Adrenal gland (tissue), 5 donors: ENCODE measurements around the gene DHPS.

Experiments used
- POLR2A ChIP-seq, 2 donors: fragments of 450-650 bp; IDR thresholded peaks; one replicate each; pipeline ENCODE4 v1.6.1; 2017; ENCODE audit warnings: antibody characterized with exemption in 2 of 2, mild to moderate bottlenecking in 2 of 2, moderate library complexity in 1 of 2
- TF ChIP-seq, protein P1 (sequence below), 6 experiments: fragments of 450-650 bp in 4 of 6; fragments of 200-600 bp in 2 of 6; sonication (generic) in 1 of 6; IDR thresholded peaks; 1 replicate in 5 of 6; 2 replicates in 1 of 6; pipeline versions ENCODE4 v1.5.1 to v1.8.0; 2016 to 2021; ENCODE audit warnings: antibody characterized with exemption in 6 of 6, mild to moderate bottlenecking in 2 of 6, moderate library complexity in 1 of 6
- donor health status: DM: no; HTN: no; CAD: no.

DNA sequence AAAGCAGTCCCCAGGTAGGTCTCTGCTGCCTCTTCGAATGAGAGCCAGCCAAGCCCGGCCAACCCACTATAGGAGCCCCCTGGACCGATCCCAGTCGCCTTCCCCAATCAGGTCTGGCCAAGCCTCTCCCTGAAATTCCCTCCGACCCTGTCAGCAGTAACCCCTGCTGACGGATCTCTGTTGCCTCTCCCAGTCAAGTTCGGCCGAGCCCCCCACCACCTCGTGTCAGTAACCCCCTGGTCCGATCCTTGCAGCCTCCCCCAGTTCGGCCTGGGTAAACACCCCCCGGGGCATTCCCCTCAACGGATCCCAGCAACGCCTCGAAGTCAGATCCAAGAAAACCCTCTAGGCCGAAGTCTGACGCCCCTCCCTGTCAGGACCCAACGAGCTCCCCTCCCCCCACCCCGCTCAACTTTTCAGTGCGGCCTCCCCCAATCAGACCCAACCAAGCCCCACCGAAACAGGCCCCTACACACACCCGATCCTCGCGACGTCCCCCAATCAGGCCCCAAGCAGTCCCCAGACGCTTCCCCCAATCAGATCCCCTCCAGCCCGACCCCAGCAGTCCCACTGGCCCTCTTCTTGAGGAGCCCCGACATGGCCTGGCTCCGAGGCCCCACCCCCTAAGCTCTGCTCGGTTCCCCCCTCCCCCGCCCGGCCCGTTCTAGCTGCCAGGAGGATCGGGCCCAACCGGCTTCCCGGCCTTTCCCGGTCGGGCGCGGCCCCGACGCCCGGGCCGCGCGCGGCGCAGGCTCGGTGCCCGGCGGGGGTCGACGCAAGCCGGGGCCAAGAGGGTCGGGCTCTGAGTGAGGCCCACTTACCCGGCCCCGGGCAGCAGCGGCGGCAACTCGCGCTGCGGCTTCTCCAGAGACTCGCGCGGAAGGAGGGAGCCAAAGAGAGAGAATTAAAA is 40.2 kb upstream of the DHPS start:
- no peak for TF ChIP-seq POLR2A (IDR thresholded peaks at IDR 0.05)
- TF ChIP-seq, protein P1, sequence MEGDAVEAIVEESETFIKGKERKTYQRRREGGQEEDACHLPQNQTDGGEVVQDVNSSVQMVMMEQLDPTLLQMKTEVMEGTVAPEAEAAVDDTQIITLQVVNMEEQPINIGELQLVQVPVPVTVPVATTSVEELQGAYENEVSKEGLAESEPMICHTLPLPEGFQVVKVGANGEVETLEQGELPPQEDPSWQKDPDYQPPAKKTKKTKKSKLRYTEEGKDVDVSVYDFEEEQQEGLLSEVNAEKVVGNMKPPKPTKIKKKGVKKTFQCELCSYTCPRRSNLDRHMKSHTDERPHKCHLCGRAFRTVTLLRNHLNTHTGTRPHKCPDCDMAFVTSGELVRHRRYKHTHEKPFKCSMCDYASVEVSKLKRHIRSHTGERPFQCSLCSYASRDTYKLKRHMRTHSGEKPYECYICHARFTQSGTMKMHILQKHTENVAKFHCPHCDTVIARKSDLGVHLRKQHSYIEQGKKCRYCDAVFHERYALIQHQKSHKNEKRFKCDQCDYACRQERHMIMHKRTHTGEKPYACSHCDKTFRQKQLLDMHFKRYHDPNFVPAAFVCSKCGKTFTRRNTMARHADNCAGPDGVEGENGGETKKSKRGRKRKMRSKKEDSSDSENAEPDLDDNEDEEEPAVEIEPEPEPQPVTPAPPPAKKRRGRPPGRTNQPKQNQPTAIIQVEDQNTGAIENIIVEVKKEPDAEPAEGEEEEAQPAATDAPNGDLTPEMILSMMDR (IDR thresholded peaks at IDR 0.05) = no peak
